GM20000 (cell line): Measurements from ENCODE around the gene GNG7.
"Not testable (repeated sequence)": the region's sequence is repeated elsewhere in the genome, so short reads cannot be mapped to it uniquely, and the experiment has no call there.

Experiments
- DNase-seq: peaks from one replicate; pipeline ENCODE4 v3.0.0; 2012; ENCODE audit warnings: low spot score
- CTCF ChIP-seq: IDR thresholded peaks from 2 replicates; pipeline ENCODE4 v1.5.1; 2012; ENCODE audit warnings: mild to moderate bottlenecking, control low read depth; ENCODE audit errors: extremely low read depth, missing control alignments

GNG7 gene

GRCh38 chr19:2582984-2583956 is 119.2 kb downstream of the GNG7 start:
- no peak for TF ChIP-seq CTCF
- no peak for DNase-seq

GRCh38 chr19:2580396-2580795 is 122.1 kb downstream of the GNG7 start:
- DNase-seq: not testable (repeated sequence)

GRCh38 chr19:2579678-2580280 is 122.7 kb downstream of the GNG7 start:
- DNase-seq: no peak
- TF ChIP-seq CTCF: no peak

GRCh38 chr19:2578901-2579677 is 123.4 kb downstream of the GNG7 start:
- peak; percentile 80 for DNase-seq
- TF ChIP-seq CTCF: peak; percentile 70

GRCh38 chr19:2578391-2578890 is 124.1 kb downstream of the GNG7 start:
- no peak for DNase-seq
- no peak for TF ChIP-seq CTCF

GRCh38 chr19:2577722-2578335 is 124.7 kb downstream of the GNG7 start:
- no peak for TF ChIP-seq CTCF
- no peak for DNase-seq

- no peak for TF ChIP-seq CTCF
- DNase-seq: no peak
Measured at GRCh38 chr19:2575734-2576481, 126.6 kb downstream of the GNG7 start.
